Keratinocyte (primary cell): Measurements from ENCODE around the gene DLEC1. TPM values are rescaled to one million over a fixed set of nuclear protein-coding genes. Genes with fewer than 3 reads are reported as not detected.

Experiments
- DNase-seq: peaks from one replicate; pipeline ENCODE4 v3.0.0-alpha.2; 2011; ENCODE audit warnings: low read depth, missing footprints, low spot score
- FAIRE-seq: peaks from 2 replicates; lab custom pipeline; 2011; peaks lifted over from hg19 to GRCh38; lab: Jason Lieb, UNC
- H2AFZ ChIP-seq: 2 replicates; pipeline ENCODE4 v1.6.0; 2012; ENCODE audit warnings: low read length, control low read depth, inconsistent platforms; ENCODE audit not compliant: control insufficient read depth
- H3K27ac ChIP-seq: 2 replicates; pipeline ENCODE4 v1.5.1; 2011; ENCODE audit warnings: low read length; ENCODE audit not compliant: control insufficient read depth, insufficient read depth
- H3K27me3 ChIP-seq: 3 replicates; pipeline ENCODE4 v1.6.0; 2011; ENCODE audit warnings: low read length; ENCODE audit not compliant: control insufficient read depth, insufficient read depth; ENCODE audit errors: extremely low read depth
- H3K36me3 ChIP-seq, 2 experiments: 2 replicates in 1 of 2; 3 replicates in 1 of 2; pipeline ENCODE4 v1.5.1; 2011; ENCODE audit warnings: low read length in 2 of 2, mild to moderate bottlenecking in 1 of 2; ENCODE audit not compliant: control insufficient read depth in 2 of 2, insufficient read depth in 2 of 2; ENCODE audit errors: extremely low read depth in 1 of 2
- H3K4me1 ChIP-seq: 3 replicates; pipeline ENCODE4 v1.5.1; 2011; ENCODE audit warnings: low read length; ENCODE audit not compliant: control insufficient read depth, insufficient read depth; ENCODE audit errors: extremely low read depth
- H3K4me2 ChIP-seq: 3 replicates; pipeline ENCODE4 v1.6.0; 2011; ENCODE audit warnings: low read depth, low read length; ENCODE audit not compliant: control insufficient read depth, insufficient read depth; ENCODE audit errors: extremely low read depth
- H3K4me3 ChIP-seq, 3 experiments: fragments of 200-600 bp in 1 of 3; sonication (generic) in 1 of 3; 2 replicates in 2 of 3; 3 replicates in 1 of 3; pipeline ENCODE4 v1.5.1; 2011 to 2016; ENCODE audit warnings: low read length in 3 of 3, mild to moderate bottlenecking in 3 of 3, control low read depth in 2 of 3, inconsistent platforms in 1 of 3, low read depth in 1 of 3, mixed read lengths in 1 of 3, mixed run types in 1 of 3, moderate library complexity in 1 of 3; ENCODE audit not compliant: control insufficient read depth in 2 of 3, insufficient read depth in 2 of 3; ENCODE audit errors: extremely low read depth in 1 of 3
- H3K79me2 ChIP-seq: 2 replicates; pipeline ENCODE4 v1.6.0; 2012; ENCODE audit warnings: low read length; ENCODE audit not compliant: control insufficient read depth, insufficient read depth
- H3K9ac ChIP-seq: 3 replicates; pipeline ENCODE4 v1.6.0; 2011; ENCODE audit warnings: low read length; ENCODE audit not compliant: control insufficient read depth, insufficient read depth; ENCODE audit errors: extremely low read depth
- H3K9me1 ChIP-seq: 3 replicates; pipeline ENCODE4 v1.6.0; 2011; ENCODE audit warnings: low read length; ENCODE audit not compliant: control insufficient read depth, insufficient read depth; ENCODE audit errors: extremely low read depth
- H3K9me3 ChIP-seq: 2 replicates; pipeline ENCODE4 v1.5.1; 2012; ENCODE audit warnings: low read depth, low read length; ENCODE audit not compliant: control insufficient read depth
- H4K20me1 ChIP-seq: 3 replicates; pipeline ENCODE4 v1.6.0; 2011; ENCODE audit warnings: low read length; ENCODE audit not compliant: control insufficient read depth, insufficient read depth; ENCODE audit errors: extremely low read depth
- CTCF ChIP-seq, 3 experiments: IDR thresholded peaks in 1 of 3; conservative IDR thresholded peaks in 1 of 3; optimal IDR thresholded peaks in 1 of 3; 2 replicates in 2 of 3; 3 replicates in 1 of 3; pipeline versions ENCODE3 to v1.5.1; 2011; ENCODE audit warnings: low read length in 3 of 3, mild to moderate bottlenecking in 3 of 3, moderate library complexity in 2 of 3, control low read depth in 1 of 3, inconsistent platforms in 1 of 3; ENCODE audit not compliant: insufficient read depth in 2 of 3; ENCODE audit errors: extremely low read depth in 1 of 3
- EZH2 ChIP-seq: IDR thresholded peaks from one replicate; pipeline ENCODE4 v1.6.1; 2012; ENCODE audit warnings: inconsistent platforms, mild to moderate bottlenecking, low read length, moderate library complexity
- dilution Hi-C: fragments of 300-500 bp; cut with MboI; formaldehyde crosslinking; loops from one replicate; pipeline ENCODE4 v1.7.0; 2020; ENCODE audit warnings: low sequenced_read_pairs; ENCODE audit not compliant: extremely low pct_ligation_motif_present
- polyA plus RNA-seq, 5 experiments: library from polyadenylated mRNA; depleted of rRNA in 3 of 5; stranded (reverse) in 3 of 5; stranded (forward) in 1 of 5; unstranded in 1 of 5; fragments of >200 nt; gene quantifications; 1 replicate in 1 of 5; 2 replicates in 3 of 5; 3 replicates in 1 of 5; pipeline versions ENCODE4 v1.2.1 to v1.2.3, GENCODE V29; 2011 to 2012; ENCODE audit warnings: missing spikeins in 2 of 5, low read depth in 1 of 5, low replicate concordance in 1 of 5

DLEC1 gene
- polyA plus RNA-seq, 1 donor (not counting 4 experiments of a cell fraction or from before 2014, with no cell fraction given) = not detected

- dilution Hi-C loops = no loop called here
- H3K27ac ChIP-seq = no peak overlapping the region
- H4K20me1 ChIP-seq = no peaks in the 10 kb centered on the region
- H3K4me2 ChIP-seq = no peak overlapping the region
- no peak overlapping the region for H3K4me3 ChIP-seq
- no peak for DNase-seq
- no peak for FAIRE-seq
- H3K9ac ChIP-seq = no peak overlapping the region
- no peaks in the 10 kb centered on the region for H3K9me1 ChIP-seq
- H3K36me3 ChIP-seq = no peaks in the 10 kb centered on the region
- no peaks in the 10 kb centered on the region for H3K4me1 ChIP-seq
- no peaks in the 10 kb centered on the region for H3K79me2 ChIP-seq
- TF ChIP-seq CTCF (optimal IDR thresholded peaks at IDR 0.05 in 1 of 3, IDR thresholded peaks at IDR 0.05 in 1 of 3, conservative IDR thresholded peaks at IDR 0.05 in 1 of 3; ENCODE audit: extremely low read depth in 1 of 3, insufficient read depth in 2 of 3, low read length in 3 of 3) = no peak
- TF ChIP-seq EZH2 = no peak
- H3K9me3 ChIP-seq = no peaks in the 10 kb centered on the region
- no peak overlapping the region for H2AFZ ChIP-seq
- peaks cover 3% of the 10 kb centered on the region for H3K27me3 ChIP-seq
Observed at GRCh38 chr3:38047896-38048295, 8.9 kb downstream of the DLEC1 start.

GRCh38 chr3:38049358-38050126, 10.5 kb downstream of the DLEC1 start:
- TF ChIP-seq CTCF (optimal IDR thresholded peaks at IDR 0.05 in 1 of 3, IDR thresholded peaks at IDR 0.05 in 1 of 3, conservative IDR thresholded peaks at IDR 0.05 in 1 of 3; ENCODE audit: extremely low read depth in 1 of 3, insufficient read depth in 2 of 3, low read length in 3 of 3) = no peak
- TF ChIP-seq EZH2 = no peak
- Histone ChIP-seq H2AFZ (no peak overlapping the region), H3K27ac (no peak overlapping the region), H3K9me3 (no peaks in the 10 kb centered on the region), H3K4me2 (no peak overlapping the region), H3K9ac (no peak overlapping the region), H3K9me1 (no peaks in the 10 kb centered on the region), H4K20me1 (no peaks in the 10 kb centered on the region), H3K36me3 (no peaks in the 10 kb centered on the region), H3K79me2 (no peaks in the 10 kb centered on the region), H3K4me3 (no peak overlapping the region), H3K27me3 (peaks cover 3% of the 10 kb centered on the region), H3K4me1 (no peaks in the 10 kb centered on the region)
- no peak for FAIRE-seq
- dilution Hi-C loops = no loop called here
- DNase-seq = no peak
